K562 (cell line): ENCODE data around the gene ZNRF1. TPM values are rescaled to one million over a fixed set of nuclear protein-coding genes. Genes with fewer than 3 reads are reported as not detected.
A peak's percentile ranks its signal among the peaks of the same experiment; 100 is the strongest.

Experiments used
- ARID1B ChIP-seq: fragments of 450-650 bp; IDR thresholded peaks from 2 replicates; pipeline ENCODE4 v1.6.1; 2016; ENCODE audit warnings: antibody characterized with exemption, mild to moderate bottlenecking, inconsistent platforms
- BRD9 ChIP-seq: fragments of 450-650 bp; IDR thresholded peaks from 2 replicates; pipeline ENCODE4 v1.6.1; 2018; ENCODE audit warnings: low read depth; ENCODE audit not compliant: partially characterized antibody
- CEBPB ChIP-seq: fragments of 450-650 bp; IDR thresholded peaks from 2 replicates; pipeline ENCODE4 v1.6.1; 2016; ENCODE audit warnings: missing genetic modification characterization, missing compliant biosample characterization
- CTCF ChIP-seq, 3 experiments: IDR thresholded peaks in 2 of 3; conservative IDR thresholded peaks in 1 of 3; 2 replicates each; pipeline ENCODE4 v1.5.1; 2011 to 2012; ENCODE audit warnings: low read length in 3 of 3, mild to moderate bottlenecking in 3 of 3, control low read depth in 2 of 3, improper control_type of control experiment in 1 of 3, inconsistent platforms in 1 of 3, low read depth in 1 of 3, mixed read lengths in 1 of 3, moderate library complexity in 1 of 3; ENCODE audit not compliant: insufficient read depth in 2 of 3
- HNRNPH1 ChIP-seq: fragments of 200-400 bp; formaldehyde crosslinking; optimal IDR thresholded peaks from 2 replicates; pipeline ENCODE3; 2017; ENCODE audit warnings: low read depth, mild to moderate bottlenecking, low read length, moderate library complexity
- ID3 ChIP-seq, 2 experiments: fragments of 250-450 bp in 1 of 2; fragments of 450-650 bp in 1 of 2; sonication (Bioruptor Pico) in 1 of 2; IDR thresholded peaks; 2 replicates each; pipeline versions ENCODE4 v1.6.1 to v1.8.0; 2016 to 2021; ENCODE audit warnings: mild to moderate bottlenecking in 2 of 2, moderate library complexity in 2 of 2, missing compliant biosample characterization in 1 of 2, missing genetic modification characterization in 1 of 2
- ILF3 ChIP-seq: fragments of 450-650 bp; IDR thresholded peaks from 2 replicates; pipeline ENCODE4 v1.6.1; 2018; ENCODE audit warnings: antibody characterized with exemption, mild to moderate bottlenecking, moderate library complexity, borderline replicate concordance
- POLR2G ChIP-seq: fragments of 200-400 bp; formaldehyde crosslinking; IDR thresholded peaks from 2 replicates; pipeline ENCODE4 v1.6.1; 2017; ENCODE audit warnings: low read depth, mild to moderate bottlenecking, antibody characterized with exemption, low read length, moderate library complexity
- SMAD1 ChIP-seq: fragments of 150-350 bp; IDR thresholded peaks from 2 replicates; pipeline ENCODE4 v1.6.1; 2014; ENCODE audit warnings: low read length, low read depth; ENCODE audit not compliant: partially characterized antibody
- SMARCA5 ChIP-seq: fragments of 450-650 bp; IDR thresholded peaks from 2 replicates; pipeline ENCODE4 v1.6.1; 2016
- XRCC5 ChIP-seq: fragments of 200-400 bp; formaldehyde crosslinking; IDR thresholded peaks from 2 replicates; pipeline ENCODE4 v1.6.1; 2017; ENCODE audit warnings: low read depth, mild to moderate bottlenecking, low read length
- ZBTB11 ChIP-seq, 3 experiments: fragments of 200-800 bp in 1 of 3; fragments of 250-450 bp in 1 of 3; fragments of 450-650 bp in 1 of 3; sonication (Bioruptor Pico) in 1 of 3; sonication (Bioruptor generic) in 1 of 3; formaldehyde crosslinking in 1 of 3; IDR thresholded peaks; 2 replicates each; pipeline versions ENCODE4 v1.6.1 to v1.8.0; 2016 to 2022; ENCODE audit warnings: mild to moderate bottlenecking in 2 of 3, missing genetic modification characterization in 2 of 3, missing compliant biosample characterization in 1 of 3, moderate library complexity in 1 of 3
- ZNF354B ChIP-seq: fragments of 250-450 bp; sonication (Bioruptor Pico); IDR thresholded peaks from 2 replicates; pipeline ENCODE4 v1.4.0; 2020
- ZNF512 ChIP-seq: IDR thresholded peaks from 2 replicates; pipeline ENCODE4 v1.6.1; 2016; ENCODE audit warnings: missing genetic modification characterization, missing compliant biosample characterization
- ZNF764 ChIP-seq: fragments of 250-450 bp; sonication (Bioruptor Pico); IDR thresholded peaks from 2 replicates; pipeline ENCODE4 v1.4.0; 2020; ENCODE audit warnings: low read depth, mild to moderate bottlenecking, moderate library complexity
- ZNF778 ChIP-seq: fragments of 450-650 bp; formaldehyde crosslinking; IDR thresholded peaks from 2 replicates; pipeline ENCODE4 v1.4.0; 2020; ENCODE audit warnings: mild to moderate bottlenecking, moderate library complexity
- polyA plus RNA-seq, 8 experiments: library from polyadenylated mRNA; depleted of rRNA in 4 of 8; stranded (reverse) in 5 of 8; unstranded in 3 of 8; fragments of >200 nt; fragmentation: Nextera tagmentation in 2 of 8; fragmentation: Illumina TruSeq in 1 of 8; extraction: Ambion mirVana in 2 of 8; extraction: Trizol in 1 of 8; gene quantifications; 2 replicates each; pipeline versions ENCODE4 v1.2.1 to v1.2.3, GENCODE V29; 2011 to 2014; ENCODE audit warnings: inconsistent platforms in 1 of 8, missing spikeins in 1 of 8
- total RNA-seq, 7 experiments: library from RNA; depleted of rRNA in 6 of 7; stranded (reverse); fragments of >200 nt in 6 of 7; fragmentation: Illumina TruSeq in 2 of 7; extraction: Trizol in 2 of 7; gene quantifications; 2 replicates each; pipeline versions ENCODE4 v1.2.1 to v1.2.3, GENCODE V29; 2011 to 2021; ENCODE audit warnings: low replicate concordance in 1 of 7

The ZNRF1 gene
- total and polyA plus RNA-seq, 9 of the 15 experiments (the other 6 are each of a cell fraction or from before 2014, with no cell fraction given): 9.5 to 37.7 (median 20.0) TPM

GRCh38 chr16:75130150-75130771, 131.4 kb downstream of the ZNRF1 start (continued):
- no peak for TF ChIP-seq ZNF512 (tag)
- no peak for TF ChIP-seq ZNF764
- TF ChIP-seq ILF3: no peak
- TF ChIP-seq CEBPB (tag): no peak
- no peak for TF ChIP-seq SMAD1
- no peak for TF ChIP-seq HNRNPH1
- TF ChIP-seq CTCF (IDR thresholded peaks at IDR 0.05 in 2 of 3, conservative IDR thresholded peaks at IDR 0.05 in 1 of 3; ENCODE audit: insufficient read depth in 2 of 3, low read depth in 1 of 3, low read length in 3 of 3): peak; percentile 44 to 63 (median 45); a peak in 5 of 6 replicates
- 0 out of 2 replicates have a peak, but pooled peaks have one; percentile 3 for TF ChIP-seq ARID1B
- TF ChIP-seq ZBTB11 (CRISPR knock-in tag; IDR thresholded peaks at IDR 0.05): no peak
- TF ChIP-seq XRCC5: no peak
- no peak for TF ChIP-seq ZNF354B (CRISPR knock-in tag)
- no peak for TF ChIP-seq ZNF778 (CRISPR knock-in tag)
- TF ChIP-seq ID3 (CRISPR knock-in tag; IDR thresholded peaks at IDR 0.05): no peak
- TF ChIP-seq ID3 (tag; IDR thresholded peaks at IDR 0.05): 0 out of 2 replicates have a peak, but pooled peaks have one; percentile 3
- TF ChIP-seq POLR2G: no peak
- TF ChIP-seq SMARCA5: no peak
- TF ChIP-seq BRD9: peak; percentile 29
